Liver (tissue), 3 donors: ENCODE data around the gene TMEM163.

ENCODE experiments used
- EGR1 ChIP-seq, 2 donors: IDR thresholded peaks; 2 replicates each; pipeline ENCODE4 v1.6.1; 2016 to 2018; ENCODE audit warnings: antibody characterized with exemption in 2 of 2, low read depth in 2 of 2
- FOXA2 ChIP-seq: IDR thresholded peaks from 2 replicates; pipeline ENCODE4 v1.6.1; 2016; ENCODE audit warnings: antibody characterized with exemption
- GABPA ChIP-seq, 2 donors: IDR thresholded peaks in 1 of 2; conservative IDR thresholded peaks in 1 of 2; 2 replicates each; pipeline ENCODE4 v1.6.1; 2016; ENCODE audit warnings: antibody characterized with exemption in 2 of 2, mild to moderate bottlenecking in 1 of 2, moderate library complexity in 1 of 2
- JUND ChIP-seq, 2 donors: IDR thresholded peaks; 2 replicates each; pipeline ENCODE4 v1.6.1; 2016; ENCODE audit warnings: antibody characterized with exemption in 2 of 2
- MAX ChIP-seq: IDR thresholded peaks from 2 replicates; pipeline ENCODE4 v1.6.1; 2016; ENCODE audit warnings: antibody characterized with exemption
- RAD21 ChIP-seq, 2 donors: IDR thresholded peaks; 2 replicates each; pipeline ENCODE4 v1.6.1; 2016; ENCODE audit warnings: antibody characterized with exemption in 2 of 2, mild to moderate bottlenecking in 2 of 2
- RXRA ChIP-seq, 2 donors: IDR thresholded peaks; 2 replicates each; pipeline ENCODE4 v1.6.1; 2017 to 2018; ENCODE audit warnings: antibody characterized with exemption in 2 of 2, mild to moderate bottlenecking in 1 of 2
- SP1 ChIP-seq: IDR thresholded peaks from 2 replicates; pipeline ENCODE4 v1.6.1; 2018; ENCODE audit warnings: antibody characterized with exemption, mild to moderate bottlenecking
- TAF1 ChIP-seq: conservative IDR thresholded peaks from 2 replicates; pipeline ENCODE4 v1.6.1; 2016; ENCODE audit warnings: antibody characterized with exemption, mild to moderate bottlenecking
- YY1 ChIP-seq: IDR thresholded peaks from 2 replicates; pipeline ENCODE4 v1.6.1; 2016; ENCODE audit warnings: antibody characterized with exemption, mild to moderate bottlenecking
- TF ChIP-seq, protein P1 (sequence below): IDR thresholded peaks from 2 replicates; pipeline ENCODE4 v1.6.1; 2016; ENCODE audit warnings: antibody characterized with exemption, mild to moderate bottlenecking
- TF ChIP-seq, protein P2 (sequence below): fragments of 150-350 bp; IDR thresholded peaks from 2 replicates; pipeline ENCODE4 v1.5.1; 2017; ENCODE audit warnings: improper control_type of control experiment, low read depth, low read length; ENCODE audit not compliant: missing input control
- TF ChIP-seq, protein P3 (sequence below): IDR thresholded peaks from 2 replicates; pipeline ENCODE4 v1.6.1; 2016; ENCODE audit warnings: antibody characterized with exemption
- TF ChIP-seq, protein P4 (sequence below): IDR thresholded peaks from 2 replicates; pipeline ENCODE4 v1.6.1; 2016; ENCODE audit warnings: antibody characterized with exemption
- donor health status: healthy.
- donor health status: healthy.

DNA sequence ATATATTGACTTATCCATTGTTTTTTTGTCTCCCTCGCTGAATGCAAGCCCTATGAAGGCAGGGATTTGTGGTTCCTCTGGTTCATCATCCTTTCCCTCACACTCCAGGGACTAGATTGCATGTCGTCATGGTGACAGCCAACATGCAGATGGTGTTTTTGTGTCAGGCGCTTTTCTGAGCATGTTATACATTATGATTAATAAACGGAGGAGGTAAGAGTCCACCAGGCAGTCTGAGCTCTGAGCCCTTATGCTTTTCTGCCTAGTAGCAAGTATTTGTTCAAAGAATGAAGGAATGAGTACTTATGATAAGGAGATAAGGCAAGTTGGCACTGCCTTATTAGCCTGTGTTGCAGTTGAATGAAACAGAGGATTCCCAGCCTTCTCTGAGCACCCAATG is 283.3 kb downstream of the TMEM163 start:
- TF ChIP-seq, protein P1, sequence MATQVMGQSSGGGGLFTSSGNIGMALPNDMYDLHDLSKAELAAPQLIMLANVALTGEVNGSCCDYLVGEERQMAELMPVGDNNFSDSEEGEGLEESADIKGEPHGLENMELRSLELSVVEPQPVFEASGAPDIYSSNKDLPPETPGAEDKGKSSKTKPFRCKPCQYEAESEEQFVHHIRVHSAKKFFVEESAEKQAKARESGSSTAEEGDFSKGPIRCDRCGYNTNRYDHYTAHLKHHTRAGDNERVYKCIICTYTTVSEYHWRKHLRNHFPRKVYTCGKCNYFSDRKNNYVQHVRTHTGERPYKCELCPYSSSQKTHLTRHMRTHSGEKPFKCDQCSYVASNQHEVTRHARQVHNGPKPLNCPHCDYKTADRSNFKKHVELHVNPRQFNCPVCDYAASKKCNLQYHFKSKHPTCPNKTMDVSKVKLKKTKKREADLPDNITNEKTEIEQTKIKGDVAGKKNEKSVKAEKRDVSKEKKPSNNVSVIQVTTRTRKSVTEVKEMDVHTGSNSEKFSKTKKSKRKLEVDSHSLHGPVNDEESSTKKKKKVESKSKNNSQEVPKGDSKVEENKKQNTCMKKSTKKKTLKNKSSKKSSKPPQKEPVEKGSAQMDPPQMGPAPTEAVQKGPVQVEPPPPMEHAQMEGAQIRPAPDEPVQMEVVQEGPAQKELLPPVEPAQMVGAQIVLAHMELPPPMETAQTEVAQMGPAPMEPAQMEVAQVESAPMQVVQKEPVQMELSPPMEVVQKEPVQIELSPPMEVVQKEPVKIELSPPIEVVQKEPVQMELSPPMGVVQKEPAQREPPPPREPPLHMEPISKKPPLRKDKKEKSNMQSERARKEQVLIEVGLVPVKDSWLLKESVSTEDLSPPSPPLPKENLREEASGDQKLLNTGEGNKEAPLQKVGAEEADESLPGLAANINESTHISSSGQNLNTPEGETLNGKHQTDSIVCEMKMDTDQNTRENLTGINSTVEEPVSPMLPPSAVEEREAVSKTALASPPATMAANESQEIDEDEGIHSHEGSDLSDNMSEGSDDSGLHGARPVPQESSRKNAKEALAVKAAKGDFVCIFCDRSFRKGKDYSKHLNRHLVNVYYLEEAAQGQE, result no peak
- TF ChIP-seq, protein P2, sequence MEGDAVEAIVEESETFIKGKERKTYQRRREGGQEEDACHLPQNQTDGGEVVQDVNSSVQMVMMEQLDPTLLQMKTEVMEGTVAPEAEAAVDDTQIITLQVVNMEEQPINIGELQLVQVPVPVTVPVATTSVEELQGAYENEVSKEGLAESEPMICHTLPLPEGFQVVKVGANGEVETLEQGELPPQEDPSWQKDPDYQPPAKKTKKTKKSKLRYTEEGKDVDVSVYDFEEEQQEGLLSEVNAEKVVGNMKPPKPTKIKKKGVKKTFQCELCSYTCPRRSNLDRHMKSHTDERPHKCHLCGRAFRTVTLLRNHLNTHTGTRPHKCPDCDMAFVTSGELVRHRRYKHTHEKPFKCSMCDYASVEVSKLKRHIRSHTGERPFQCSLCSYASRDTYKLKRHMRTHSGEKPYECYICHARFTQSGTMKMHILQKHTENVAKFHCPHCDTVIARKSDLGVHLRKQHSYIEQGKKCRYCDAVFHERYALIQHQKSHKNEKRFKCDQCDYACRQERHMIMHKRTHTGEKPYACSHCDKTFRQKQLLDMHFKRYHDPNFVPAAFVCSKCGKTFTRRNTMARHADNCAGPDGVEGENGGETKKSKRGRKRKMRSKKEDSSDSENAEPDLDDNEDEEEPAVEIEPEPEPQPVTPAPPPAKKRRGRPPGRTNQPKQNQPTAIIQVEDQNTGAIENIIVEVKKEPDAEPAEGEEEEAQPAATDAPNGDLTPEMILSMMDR, result no peak
- TF ChIP-seq EGR1 (IDR thresholded peaks at IDR 0.05; ENCODE audit: low read depth in 2 of 2) (no peak), MAX (no peak), RAD21 (IDR thresholded peaks at IDR 0.05) (no peak), SP1 (no peak), TAF1 (no peak), JUND (IDR thresholded peaks at IDR 0.05) (no peak), YY1 (no peak), RXRA (IDR thresholded peaks at IDR 0.05) (no peak), FOXA2 (no peak), GABPA (IDR thresholded peaks at IDR 0.05 in 1 of 2, conservative IDR thresholded peaks at IDR 0.05 in 1 of 2) (no peak)
- TF ChIP-seq, protein P3, sequence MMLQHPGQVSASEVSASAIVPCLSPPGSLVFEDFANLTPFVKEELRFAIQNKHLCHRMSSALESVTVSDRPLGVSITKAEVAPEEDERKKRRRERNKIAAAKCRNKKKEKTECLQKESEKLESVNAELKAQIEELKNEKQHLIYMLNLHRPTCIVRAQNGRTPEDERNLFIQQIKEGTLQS, result no peak
- TF ChIP-seq, protein P4, sequence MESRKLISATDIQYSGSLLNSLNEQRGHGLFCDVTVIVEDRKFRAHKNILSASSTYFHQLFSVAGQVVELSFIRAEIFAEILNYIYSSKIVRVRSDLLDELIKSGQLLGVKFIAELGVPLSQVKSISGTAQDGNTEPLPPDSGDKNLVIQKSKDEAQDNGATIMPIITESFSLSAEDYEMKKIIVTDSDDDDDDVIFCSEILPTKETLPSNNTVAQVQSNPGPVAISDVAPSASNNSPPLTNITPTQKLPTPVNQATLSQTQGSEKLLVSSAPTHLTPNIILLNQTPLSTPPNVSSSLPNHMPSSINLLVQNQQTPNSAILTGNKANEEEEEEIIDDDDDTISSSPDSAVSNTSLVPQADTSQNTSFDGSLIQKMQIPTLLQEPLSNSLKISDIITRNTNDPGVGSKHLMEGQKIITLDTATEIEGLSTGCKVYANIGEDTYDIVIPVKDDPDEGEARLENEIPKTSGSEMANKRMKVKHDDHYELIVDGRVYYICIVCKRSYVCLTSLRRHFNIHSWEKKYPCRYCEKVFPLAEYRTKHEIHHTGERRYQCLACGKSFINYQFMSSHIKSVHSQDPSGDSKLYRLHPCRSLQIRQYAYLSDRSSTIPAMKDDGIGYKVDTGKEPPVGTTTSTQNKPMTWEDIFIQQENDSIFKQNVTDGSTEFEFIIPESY, result no peak
